ENCODE results near the gene CDT1. TPM values are rescaled to one million over a fixed set of nuclear protein-coding genes. Genes with fewer than 3 reads are reported as not detected.

Gene CDT1
- total RNA-seq, 4 donors from 2014 or later: 0.17 to 1.4 (median 0.34) TPM; not detected in 1

- Histone ChIP-seq H3K4me1 (no peaks in the 10 kb centered on the region), H3K27ac (replicated peaks in 1 of 4) (no peak overlapping the region), H3K36me3 (peaks cover 7 to 54% (median 41%) of the 10 kb centered on the region in 4 donors), H3K4me3 (no peak overlapping the region), H3K27me3 (no peaks in the 10 kb centered on the region), H3K9me3 (no peaks in the 10 kb centered on the region)
- 94% methylated on average over 9 of the region's 9 CpGs for WGBS
- intact Hi-C loops (cut with DNase I): no loop called here
- TF ChIP-seq CTCF (IDR thresholded peaks at IDR 0.05) (no peak), EP300 (IDR thresholded peaks at IDR 0.05) (no peak), POLR2AphosphoS5 (IDR thresholded peaks at IDR 0.05) (no peak), POLR2A (IDR thresholded peaks at IDR 0.05; ENCODE audit: low read depth) (no peak)
- no peak for DNase-seq (ENCODE audit: extremely low spot score)
Observed at GRCh38 chr16:88846088-88846487, 42.5 kb downstream of the CDT1 start.

DNA sequence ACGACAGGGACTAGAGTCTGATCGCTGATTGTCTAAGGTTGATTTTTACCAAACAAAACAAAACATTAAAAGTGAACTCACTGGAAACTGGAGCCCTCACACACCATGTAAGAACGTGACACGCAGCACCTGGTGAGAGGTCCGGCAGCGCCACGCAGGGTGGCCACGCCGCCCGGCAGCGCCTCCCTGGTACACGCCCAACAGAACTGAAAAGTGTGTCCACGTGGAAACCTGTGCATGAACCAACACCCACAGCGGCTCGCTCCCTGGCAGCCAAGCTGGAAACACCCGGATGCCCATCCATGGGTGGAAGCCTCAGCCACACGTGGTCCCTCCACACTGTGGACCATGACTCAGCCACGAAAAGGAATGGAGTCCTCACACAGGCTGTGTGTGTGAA, 44.1 kb downstream of the CDT1 start:
- DNase-seq (ENCODE audit: extremely low spot score): no peak
- H3K36me3 ChIP-seq: peaks cover 7 to 49% (median 33%) of the 10 kb centered on the region in 4 donors
- 95% methylated on average over 17 of the region's 18 CpGs for WGBS
- no peak overlapping the region for H3K4me3 ChIP-seq
- no peak for TF ChIP-seq CTCF (IDR thresholded peaks at IDR 0.05)
- no peaks in the 10 kb centered on the region for H3K27me3 ChIP-seq
- intact Hi-C loops (cut with DNase I): no loop called here
- no peaks in the 10 kb centered on the region for H3K4me1 ChIP-seq
- H3K27ac ChIP-seq (replicated peaks in 1 of 4): no peak overlapping the region
- no peaks in the 10 kb centered on the region for H3K9me3 ChIP-seq

- H3K4me3 ChIP-seq: no peak overlapping the region
- 84% methylated on average over 20 of the region's 21 CpGs for WGBS
- no peak for TF ChIP-seq POLR2A (IDR thresholded peaks at IDR 0.05; ENCODE audit: low read depth)
- no peak for TF ChIP-seq CTCF (IDR thresholded peaks at IDR 0.05)
- no peak for TF ChIP-seq POLR2AphosphoS5 (IDR thresholded peaks at IDR 0.05)
- no peak for TF ChIP-seq EP300 (IDR thresholded peaks at IDR 0.05)
- H3K27me3 ChIP-seq: no peaks in the 10 kb centered on the region
- peaks cover 7 to 45% (median 28%) of the 10 kb centered on the region in 4 donors for H3K36me3 ChIP-seq
- peaks cover 0 to 4% (median 2%) of the 10 kb centered on the region in 4 donors for H3K4me1 ChIP-seq
- no peaks in the 10 kb centered on the region for H3K9me3 ChIP-seq
- DNase-seq (ENCODE audit: extremely low spot score): no peak
- no peak overlapping the region for H3K27ac ChIP-seq (replicated peaks in 1 of 4)
- intact Hi-C loops (cut with DNase I): no loop called here
Observed at GRCh38 chr16:88848557-88848956, 45.0 kb downstream of the CDT1 start.

- no peak overlapping the region for H3K4me3 ChIP-seq
- DNase-seq (ENCODE audit: extremely low spot score): no peak
- intact Hi-C loops (cut with DNase I): no loop called here
- no peak overlapping the region for H3K27ac ChIP-seq (replicated peaks in 1 of 4)
- peaks cover 7 to 47% (median 31%) of the 10 kb centered on the region in 4 donors for H3K36me3 ChIP-seq
- TF ChIP-seq EP300 (IDR thresholded peaks at IDR 0.05): no peak
- TF ChIP-seq POLR2A (IDR thresholded peaks at IDR 0.05; ENCODE audit: low read depth): no peak
- no peak for TF ChIP-seq POLR2AphosphoS5 (IDR thresholded peaks at IDR 0.05)
- no peak for TF ChIP-seq CTCF (IDR thresholded peaks at IDR 0.05)
- H3K9me3 ChIP-seq: no peaks in the 10 kb centered on the region
- WGBS: 91% methylated on average over 30 of the region's 33 CpGs
- peaks cover 4 to 23% (median 22%) of the 10 kb centered on the region in 4 donors for H3K4me1 ChIP-seq
- H3K27me3 ChIP-seq: no peaks in the 10 kb centered on the region
Observed at GRCh38 chr16:88850531-88851199, 47.1 kb downstream of the CDT1 start.

DNA sequence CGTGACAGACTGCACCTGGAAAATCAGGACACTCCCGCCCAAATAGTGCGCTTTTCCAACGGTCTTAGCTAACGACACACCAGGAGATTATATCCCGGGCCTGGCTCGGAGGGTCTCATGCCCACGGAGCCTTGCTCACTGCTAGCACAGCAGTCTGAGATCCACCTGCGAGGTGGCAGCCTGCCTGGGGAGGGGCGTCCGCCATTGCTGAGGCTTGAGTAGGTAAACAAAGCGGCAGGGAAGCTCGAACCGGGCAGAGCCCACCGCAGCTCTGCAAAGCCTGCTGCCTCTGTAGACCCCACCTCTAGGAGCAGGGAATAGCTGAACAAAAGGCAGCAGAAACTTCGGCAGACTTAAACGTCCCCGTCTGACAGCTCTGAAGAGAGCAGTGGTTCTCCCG, 48.0 kb downstream of the CDT1 start:
- DNase-seq (ENCODE audit: extremely low spot score): no peak
- H3K27ac ChIP-seq (replicated peaks in 1 of 4): no peak overlapping the region
- intact Hi-C loops (cut with DNase I): no loop called here
- no peak overlapping the region for H3K4me3 ChIP-seq
- TF ChIP-seq EP300 (IDR thresholded peaks at IDR 0.05) (no peak), POLR2A (IDR thresholded peaks at IDR 0.05; ENCODE audit: low read depth) (no peak), POLR2AphosphoS5 (IDR thresholded peaks at IDR 0.05) (no peak), CTCF (IDR thresholded peaks at IDR 0.05) (no peak)
- H3K36me3 ChIP-seq: peaks cover 7 to 47% (median 31%) of the 10 kb centered on the region in 4 donors
- no peaks in the 10 kb centered on the region for H3K27me3 ChIP-seq
- 94% methylated on average over 14 of the region's 19 CpGs for WGBS
- H3K9me3 ChIP-seq: no peaks in the 10 kb centered on the region
- H3K4me1 ChIP-seq: peaks cover 11 to 31% (median 29%) of the 10 kb centered on the region in 4 donors

All from esophagus muscularis mucosa (tissue), 4 donors.